BLaER1 treated with 17β-estradiol and CSF1 and Interleukin-3, amounts not matched to agents 10 nM and 100 nM (cell line): Measurements from ENCODE around the gene ACSBG1.

Experiments
- H3K27ac ChIP-seq, 11 experiments: shearing (Covaris generic); formaldehyde crosslinking; 2 replicates each; pipeline ENCODE4 v1.8.1; 2022
- H3K27me3 ChIP-seq, 11 experiments: shearing (Covaris generic); formaldehyde crosslinking; 2 replicates each; pipeline ENCODE4 v1.8.1; 2022
- H3K36me3 ChIP-seq, 11 experiments: shearing (Covaris generic); formaldehyde crosslinking; 2 replicates each; pipeline ENCODE4 v1.8.1; 2022
- H3K4me1 ChIP-seq, 10 experiments: shearing (Covaris generic); formaldehyde crosslinking; 2 replicates each; pipeline ENCODE4 v1.8.1; 2022
- H3K4me2 ChIP-seq, 11 experiments: shearing (Covaris generic); formaldehyde crosslinking; 2 replicates each; pipeline ENCODE4 v1.8.1; 2022
- H3K4me3 ChIP-seq, 10 experiments: shearing (Covaris generic); formaldehyde crosslinking; 2 replicates each; pipeline ENCODE4 v1.8.1; 2022
- H3K9ac ChIP-seq, 11 experiments: shearing (Covaris generic); formaldehyde crosslinking; 2 replicates each; pipeline ENCODE4 v1.8.1; 2022
- H3K9me3 ChIP-seq, 11 experiments: shearing (Covaris generic); formaldehyde crosslinking; replicated peaks in 1 of 11; 2 replicates each; pipeline ENCODE4 v1.8.1; 2022
- H4K20me1 ChIP-seq, 11 experiments: shearing (Covaris generic); formaldehyde crosslinking; 2 replicates each; pipeline ENCODE4 v1.8.1; 2022
- Cebpa-rat ChIP-seq, 11 experiments: shearing (Covaris generic); IDR thresholded peaks; 2 replicates each; pipeline ENCODE4 v1.8.1; 2022

The ACSBG1 gene

GRCh38 chr15:78244101-78244500 lies 9.7 kb upstream of the ACSBG1 start:
- Histone ChIP-seq H3K36me3 (no peaks in the 10 kb centered on the region), H3K9me3 (no peaks in the 10 kb centered on the region), H3K9ac (0 out of 22 replicates have a peak overlapping the region, but pooled peaks of 1 of the 11 experiments have one; percentile 22), H4K20me1 (no peaks in the 10 kb centered on the region; a peak in 1 of 22 replicates), H3K4me3 (no peak overlapping the region), H3K27me3 (no peaks in the 10 kb centered on the region), H3K4me1 (peaks cover 0 to 20% (median 14%) of the 10 kb centered on the region in 10 experiments; a peak in 13 of 20 replicates), H3K4me2 (peak overlapping the region in 5 of 11 experiments; percentile 21 to 49 (median 32); a peak in 5 of 22 replicates), H3K27ac (no peak overlapping the region; a peak in 1 of 22 replicates)
- no peak for TF ChIP-seq Cebpa-rat (IDR thresholded peaks at IDR 0.05)

- H3K9ac ChIP-seq = 0 out of 22 replicates have a peak overlapping the region, but pooled peaks of 2 of the 11 experiments have one; percentile 3 to 22
- H3K4me2 ChIP-seq = peak overlapping the region in 7 of 11 experiments; percentile 11 to 49 (median 28); a peak in 10 of 22 replicates
Observed at GRCh38 chr15:78243491-78243941, 9.2 kb upstream of the ACSBG1 start.

GRCh38 chr15:78243058-78243457 lies 8.7 kb upstream of the ACSBG1 start:
- H4K20me1 ChIP-seq = no peaks in the 10 kb centered on the region; a peak in 1 of 22 replicates
- no peaks in the 10 kb centered on the region for H3K36me3 ChIP-seq
- H3K4me2 ChIP-seq = peak overlapping the region in 4 of 11 experiments; percentile 21 to 49 (median 40); a peak in 5 of 22 replicates
- H3K4me3 ChIP-seq = no peak overlapping the region
- H3K27ac ChIP-seq = no peak overlapping the region
- H3K9me3 ChIP-seq = no peaks in the 10 kb centered on the region
- 0 out of 22 replicates have a peak overlapping the region, but pooled peaks of 1 of the 11 experiments have one; percentile 3 for H3K9ac ChIP-seq
- peaks cover 0 to 20% (median 14%) of the 10 kb centered on the region in 10 experiments; a peak in 13 of 20 replicates for H3K4me1 ChIP-seq
- TF ChIP-seq Cebpa-rat (IDR thresholded peaks at IDR 0.05) = no peak
- no peaks in the 10 kb centered on the region for H3K27me3 ChIP-seq

More at GRCh38 chr15:78243491-78243941, 9.2 kb upstream of the ACSBG1 start:
- H3K27ac ChIP-seq = no peak overlapping the region; a peak in 1 of 22 replicates
- H3K9me3 ChIP-seq = no peaks in the 10 kb centered on the region
- peaks cover 0 to 20% (median 14%) of the 10 kb centered on the region in 10 experiments; a peak in 13 of 20 replicates for H3K4me1 ChIP-seq
- H3K27me3 ChIP-seq = no peaks in the 10 kb centered on the region
- H3K4me3 ChIP-seq = no peak overlapping the region
- H4K20me1 ChIP-seq = no peaks in the 10 kb centered on the region; a peak in 1 of 22 replicates
- no peaks in the 10 kb centered on the region for H3K36me3 ChIP-seq
- no peak for TF ChIP-seq Cebpa-rat (IDR thresholded peaks at IDR 0.05)

- no peak overlapping the region for H3K4me2 ChIP-seq
Observed at GRCh38 chr15:78242128-78242527, 7.8 kb upstream of the ACSBG1 start.

GRCh38 chr15:78241017-78241416 lies 6.7 kb upstream of the ACSBG1 start:
- Histone ChIP-seq H3K4me2 (no peak overlapping the region), H3K36me3 (no peaks in the 10 kb centered on the region), H3K27me3 (no peaks in the 10 kb centered on the region), H3K4me3 (no peak overlapping the region), H3K27ac (no peak overlapping the region), H3K9me3 (no peaks in the 10 kb centered on the region), H3K9ac (no peak overlapping the region), H4K20me1 (no peaks in the 10 kb centered on the region; a peak in 1 of 22 replicates), H3K4me1 (peaks cover 0 to 20% (median 14%) of the 10 kb centered on the region in 10 experiments; a peak in 13 of 20 replicates)
- TF ChIP-seq Cebpa-rat (IDR thresholded peaks at IDR 0.05) = no peak; a peak in 1 of 22 replicates

More at GRCh38 chr15:78242128-78242527, 7.8 kb upstream of the ACSBG1 start:
- Histone ChIP-seq H3K4me1 (peaks cover 0 to 20% (median 14%) of the 10 kb centered on the region in 10 experiments; a peak in 13 of 20 replicates), H3K9me3 (no peaks in the 10 kb centered on the region), H3K27ac (no peak overlapping the region), H3K36me3 (no peaks in the 10 kb centered on the region), H3K27me3 (no peaks in the 10 kb centered on the region), H4K20me1 (no peaks in the 10 kb centered on the region; a peak in 1 of 22 replicates), H3K4me3 (no peak overlapping the region), H3K9ac (no peak overlapping the region)
- TF ChIP-seq Cebpa-rat (IDR thresholded peaks at IDR 0.05) = no peak

- no peaks in the 10 kb centered on the region for H3K9me3 ChIP-seq
- no peaks in the 10 kb centered on the region; a peak in 2 of 22 replicates for H4K20me1 ChIP-seq
- no peak overlapping the region for H3K27ac ChIP-seq
- no peak overlapping the region for H3K4me2 ChIP-seq
- no peak overlapping the region for H3K9ac ChIP-seq
- H3K27me3 ChIP-seq = peaks cover 0 to 5% (median 0%) of the 10 kb centered on the region in 11 experiments; a peak in 2 of 22 replicates
- no peaks in the 10 kb centered on the region for H3K36me3 ChIP-seq
- peaks cover 5 to 29% (median 21%) of the 10 kb centered on the region in 10 experiments for H3K4me1 ChIP-seq
- TF ChIP-seq Cebpa-rat (IDR thresholded peaks at IDR 0.05) = no peak
- H3K4me3 ChIP-seq = no peak overlapping the region
Observed at GRCh38 chr15:78239811-78240210, 5.4 kb upstream of the ACSBG1 start.

- H3K9ac ChIP-seq = no peak overlapping the region
Observed at GRCh38 chr15:78237146-78237545, 2.8 kb upstream of the ACSBG1 start.

GRCh38 chr15:78236491-78236890 lies 2.1 kb upstream of the ACSBG1 start:
- no peak for TF ChIP-seq Cebpa-rat (IDR thresholded peaks at IDR 0.05)
- H3K9ac ChIP-seq = no peak overlapping the region
- H3K4me1 ChIP-seq = peaks cover 17 to 33% (median 30%) of the 10 kb centered on the region in 10 experiments
- H3K36me3 ChIP-seq = no peaks in the 10 kb centered on the region
- peaks cover 0 to 8% (median 0%) of the 10 kb centered on the region in 11 experiments; a peak in 2 of 22 replicates for H3K27me3 ChIP-seq
- no peak overlapping the region for H3K4me2 ChIP-seq
- H3K4me3 ChIP-seq = no peak overlapping the region
- H3K9me3 ChIP-seq = no peaks in the 10 kb centered on the region
- no peak overlapping the region for H3K27ac ChIP-seq
- H4K20me1 ChIP-seq = no peaks in the 10 kb centered on the region; a peak in 1 of 22 replicates

More at GRCh38 chr15:78237146-78237545, 2.8 kb upstream of the ACSBG1 start:
- Histone ChIP-seq H3K27ac (no peak overlapping the region), H3K9me3 (no peaks in the 10 kb centered on the region), H3K4me3 (no peak overlapping the region), H3K27me3 (peaks cover 0 to 8% (median 0%) of the 10 kb centered on the region in 11 experiments; a peak in 2 of 22 replicates), H3K4me2 (no peak overlapping the region), H3K4me1 (peaks cover 17 to 33% (median 30%) of the 10 kb centered on the region in 10 experiments), H4K20me1 (no peaks in the 10 kb centered on the region; a peak in 2 of 22 replicates), H3K36me3 (no peaks in the 10 kb centered on the region)
- TF ChIP-seq Cebpa-rat (IDR thresholded peaks at IDR 0.05) = no peak

GRCh38 chr15:78233496-78233895 lies 869 bp downstream of the ACSBG1 start:
- no peak overlapping the region for H3K9ac ChIP-seq
- H3K4me1 ChIP-seq = peaks cover 17 to 33% (median 30%) of the 10 kb centered on the region in 10 experiments

More at GRCh38 chr15:78233496-78233895, 869 bp downstream of the ACSBG1 start:
- H3K27ac ChIP-seq = no peak overlapping the region
- H3K27me3 ChIP-seq = peaks cover 0 to 8% (median 0%) of the 10 kb centered on the region in 11 experiments; a peak in 2 of 22 replicates
- no peaks in the 10 kb centered on the region; a peak in 1 of 22 replicates for H4K20me1 ChIP-seq
- H3K36me3 ChIP-seq = no peaks in the 10 kb centered on the region
- H3K4me3 ChIP-seq = no peak overlapping the region
- H3K4me2 ChIP-seq = peak overlapping the region in 10 of 11 experiments; percentile 60 to 83 (median 71); a peak in 15 of 22 replicates
- no peak for TF ChIP-seq Cebpa-rat (IDR thresholded peaks at IDR 0.05)
- no peaks in the 10 kb centered on the region for H3K9me3 ChIP-seq
